NT2/D1 (cell line): ENCODE data around the gene CCNE1.

Experiments
- SUZ12 ChIP-seq: IDR thresholded peaks from 2 replicates; pipeline ENCODE4 v1.6.1; 2011; ENCODE audit not compliant: insufficient read length, insufficient read depth; ENCODE audit errors: extremely low read depth
- YY1 ChIP-seq: IDR thresholded peaks from 2 replicates; pipeline ENCODE4 v1.6.1; 2011; ENCODE audit not compliant: insufficient read length, insufficient read depth
- ZNF274 ChIP-seq: IDR thresholded peaks from 2 replicates; pipeline ENCODE4 v1.6.1; 2011; ENCODE audit warnings: mild to moderate bottlenecking, low read depth, low read length

DNA sequence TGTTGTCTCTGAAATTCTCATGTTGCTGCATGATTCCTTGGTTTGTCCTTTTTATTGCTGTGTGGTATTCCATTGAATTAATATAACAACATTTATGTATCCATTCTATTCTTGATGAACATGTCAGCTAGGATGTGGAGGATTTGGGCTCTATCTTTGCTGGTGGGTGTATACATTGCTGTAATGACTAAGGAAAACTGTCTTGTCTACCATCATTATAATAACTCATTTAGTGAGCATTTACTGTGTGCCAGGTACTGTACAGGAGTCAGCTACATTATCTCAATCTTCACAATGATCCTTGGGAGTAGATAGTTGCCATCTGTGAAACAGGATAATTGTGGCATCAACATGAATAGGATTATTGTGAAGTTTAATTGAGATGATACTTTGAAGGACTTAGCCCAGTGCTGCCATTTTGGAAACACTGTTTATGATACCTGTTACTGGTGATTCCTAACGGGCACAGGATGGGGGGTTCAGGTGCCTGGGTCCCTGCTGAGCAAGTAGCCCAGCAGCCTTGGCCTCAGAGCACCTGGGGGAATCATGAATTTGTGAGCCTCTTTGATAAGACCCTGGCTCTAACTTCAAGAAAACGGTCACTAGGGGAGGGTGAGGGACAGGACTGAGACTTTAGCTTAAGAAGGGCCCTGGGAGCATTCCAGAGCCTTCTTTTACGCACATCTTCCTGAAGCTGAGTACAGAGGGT lies 1.8 kb upstream of the CCNE1 start:
- TF ChIP-seq ZNF274 (no peak), SUZ12 (no peak), YY1 (no peak)
